Lower leg skin (tissue), 3 donors: ENCODE measurements around the gene CAPSL.

Source experiments
- POLR2A ChIP-seq, 2 donors: fragments of 450-650 bp; IDR thresholded peaks; one replicate each; pipeline ENCODE4 v1.6.1; 2016 to 2017; ENCODE audit warnings: antibody characterized with exemption in 2 of 2, mild to moderate bottlenecking in 1 of 2, moderate library complexity in 1 of 2
- TF ChIP-seq, protein P1 (sequence below), 3 donors: fragments of 450-650 bp; IDR thresholded peaks; one replicate each; pipeline ENCODE4 v1.5.1; 2016; ENCODE audit warnings: antibody characterized with exemption in 3 of 3, mild to moderate bottlenecking in 3 of 3, moderate library complexity in 2 of 3

DNA sequence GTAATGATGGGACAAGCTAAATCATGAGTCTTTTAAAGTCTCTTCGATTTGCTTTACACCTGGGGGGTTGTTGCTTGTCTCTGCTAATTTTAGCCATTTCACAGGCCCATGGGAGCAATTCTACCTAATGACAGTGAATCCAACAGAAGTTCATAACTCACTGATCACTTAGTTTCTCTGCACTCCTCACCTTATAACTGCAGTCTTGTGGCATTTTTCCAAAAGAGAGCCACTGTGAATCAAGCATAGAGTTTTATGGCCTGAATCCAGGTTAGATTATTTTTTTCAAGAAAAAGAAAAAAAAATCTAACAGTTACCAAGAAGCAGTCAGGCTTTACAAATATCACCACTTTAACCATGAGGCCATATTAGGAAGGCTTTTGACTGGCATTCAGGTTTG lies 83.2 kb downstream of the CAPSL start:
- TF ChIP-seq, protein P1, sequence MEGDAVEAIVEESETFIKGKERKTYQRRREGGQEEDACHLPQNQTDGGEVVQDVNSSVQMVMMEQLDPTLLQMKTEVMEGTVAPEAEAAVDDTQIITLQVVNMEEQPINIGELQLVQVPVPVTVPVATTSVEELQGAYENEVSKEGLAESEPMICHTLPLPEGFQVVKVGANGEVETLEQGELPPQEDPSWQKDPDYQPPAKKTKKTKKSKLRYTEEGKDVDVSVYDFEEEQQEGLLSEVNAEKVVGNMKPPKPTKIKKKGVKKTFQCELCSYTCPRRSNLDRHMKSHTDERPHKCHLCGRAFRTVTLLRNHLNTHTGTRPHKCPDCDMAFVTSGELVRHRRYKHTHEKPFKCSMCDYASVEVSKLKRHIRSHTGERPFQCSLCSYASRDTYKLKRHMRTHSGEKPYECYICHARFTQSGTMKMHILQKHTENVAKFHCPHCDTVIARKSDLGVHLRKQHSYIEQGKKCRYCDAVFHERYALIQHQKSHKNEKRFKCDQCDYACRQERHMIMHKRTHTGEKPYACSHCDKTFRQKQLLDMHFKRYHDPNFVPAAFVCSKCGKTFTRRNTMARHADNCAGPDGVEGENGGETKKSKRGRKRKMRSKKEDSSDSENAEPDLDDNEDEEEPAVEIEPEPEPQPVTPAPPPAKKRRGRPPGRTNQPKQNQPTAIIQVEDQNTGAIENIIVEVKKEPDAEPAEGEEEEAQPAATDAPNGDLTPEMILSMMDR (IDR thresholded peaks at IDR 0.05): no peak
- TF ChIP-seq POLR2A (IDR thresholded peaks at IDR 0.05): no peak
